GM12878 (cell line): ENCODE measurements around the gene CHD9. TPM values are rescaled to one million over a fixed set of nuclear protein-coding genes. Genes with fewer than 3 reads are reported as not detected.

Source experiments
- ATAC-seq: fragments of 200-7000 bp; cut with Tn5 transposase; 3 replicates; pipeline ENCODE4 v1.9.1; 2020; ENCODE audit warnings: mild to moderate bottlenecking, moderate library complexity
- BruUV-seq: library from RNA; stranded (reverse); fragments of 400-500 nt; replicated peaks from 2 replicates; lab custom pipeline; 2021; lab: Mats Ljungman, UMichigan
- CTCF ChIA-PET: fragments of 300-600 bp; sonication (Branson Sonifier 250); formaldehyde crosslinking; extraction: SDS; loops from one replicate; lab custom pipeline; 2021; ENCODE audit warnings: inconsistent platforms; lab: Yijun Ruan, JAX
- POLR2A ChIA-PET: fragments of 350-600 bp; formaldehyde crosslinking; extraction: SDS; loops from one replicate; lab custom pipeline; 2021; ENCODE audit warnings: inconsistent platforms; lab: Charles Lee
- RAD21 ChIA-PET: fragments of 300-600 bp; sonication (Branson Sonifier 250); formaldehyde crosslinking; loops from one replicate; lab custom pipeline; 2023; ENCODE audit warnings: antibody characterized with exemption; ENCODE audit not compliant: unreplicated experiment; lab: Charles Lee
- SMC1A ChIA-PET: fragments of 300-600 bp; sonication (Branson Sonifier 250); formaldehyde crosslinking; loops from one replicate; lab custom pipeline; 2023; ENCODE audit not compliant: unreplicated experiment, uncharacterized antibody; lab: Charles Lee
- DNase-seq: peaks from one replicate; pipeline ENCODE4 v3.0.0-alpha.2; 2011; ENCODE audit warnings: low read depth, low spot score
- FAIRE-seq: peaks from 3 replicates; lab custom pipeline; 2011; peaks lifted over from hg19 to GRCh38; lab: Jason Lieb, UNC
- H2AFZ ChIP-seq: 2 replicates; pipeline ENCODE4 v1.6.0; 2011; ENCODE audit warnings: low read depth, low read length, control low read depth; ENCODE audit not compliant: control insufficient read depth
- H3K27ac ChIP-seq: 2 replicates; pipeline ENCODE4 v1.5.1; 2011; ENCODE audit warnings: control low read depth; ENCODE audit not compliant: control insufficient read depth, insufficient read depth
- H3K27me3 ChIP-seq, 2 experiments: replicated peaks in 1 of 2; 2 replicates each; pipeline versions ENCODE4 v1.6.0 to v1.6.1; 2011; ENCODE audit warnings: low read length in 1 of 2; ENCODE audit not compliant: control insufficient read depth in 2 of 2, insufficient read depth in 2 of 2
- H3K36me3 ChIP-seq, 2 experiments: 2 replicates each; pipeline ENCODE4 v1.5.1; 2011; ENCODE audit warnings: low read length in 1 of 2; ENCODE audit not compliant: control insufficient read depth in 2 of 2, insufficient read depth in 2 of 2
- H3K4me1 ChIP-seq: 2 replicates; pipeline ENCODE4 v1.6.1; 2011; ENCODE audit warnings: mild to moderate bottlenecking, low read length, moderate library complexity, mixed read lengths; ENCODE audit not compliant: control insufficient read depth, insufficient read depth
- H3K4me2 ChIP-seq: 2 replicates; pipeline ENCODE4 v1.6.0; 2011; ENCODE audit warnings: control low read depth; ENCODE audit not compliant: control insufficient read depth, insufficient read depth
- H3K4me3 ChIP-seq: fragments of 200-600 bp; sonication (generic); 2 replicates; pipeline ENCODE4 v1.5.1; 2016
- H3K79me2 ChIP-seq: 2 replicates; pipeline ENCODE4 v1.6.0; 2011; ENCODE audit warnings: low read length; ENCODE audit not compliant: control insufficient read depth, insufficient read depth
- H3K9ac ChIP-seq: 2 replicates; pipeline ENCODE4 v1.8.0; 2011; ENCODE audit warnings: low read length, control low read depth, mixed read lengths; ENCODE audit not compliant: control insufficient read depth, insufficient read depth
- H3K9me3 ChIP-seq: replicated peaks from 3 replicates; pipeline ENCODE4 v1.5.1; 2011; ENCODE audit warnings: mild to moderate bottlenecking, low read length; ENCODE audit not compliant: control insufficient read depth, insufficient read depth
- H4K20me1 ChIP-seq: 2 replicates; pipeline ENCODE4 v1.6.0; 2011; ENCODE audit not compliant: control insufficient read depth, insufficient read depth
- CBX5 ChIP-seq: sonication (generic); IDR thresholded peaks from 2 replicates; pipeline ENCODE4 v1.6.1; 2016; ENCODE audit warnings: low read depth, moderate library complexity, mild to moderate bottlenecking, inconsistent platforms
- ELK1 ChIP-seq: IDR thresholded peaks from 2 replicates; pipeline ENCODE4 v1.6.1; 2012; ENCODE audit warnings: low read depth, low read length, improper control_type of control experiment
- ETV6 ChIP-seq, 2 experiments: fragments of 450-650 bp in 1 of 2; IDR thresholded peaks in 1 of 2; conservative IDR thresholded peaks in 1 of 2; 2 replicates each; pipeline ENCODE4 v1.6.1; 2014; ENCODE audit warnings: antibody characterized with exemption in 1 of 2, borderline replicate concordance in 1 of 2, low read depth in 1 of 2, mild to moderate bottlenecking in 1 of 2, moderate library complexity in 1 of 2
- POLR2A ChIP-seq: IDR thresholded peaks from 2 replicates; pipeline ENCODE4 v1.6.1; 2011; ENCODE audit warnings: low read depth, mild to moderate bottlenecking, low read length
- WGBS: methylation state at CpG from one replicate; pipeline ENCODE4 v1.1.6; 2016; ENCODE audit warnings: low lambda C conversion rate; ENCODE audit not compliant: insufficient replicate concordance, insufficient coverage; ENCODE audit errors: missing lambda C conversion rate; 5-methylcytosine and 5-hydroxymethylcytosine counted together
- in situ Hi-C: fragments of 300-500 bp; cut with MboI; formaldehyde crosslinking; loops from 9 replicates; pipeline ENCODE4 v1.14.3; 2018; ENCODE audit warnings: mixed read lengths
- intact Hi-C: fragments of 100-400 bp; cut with micrococcal nuclease; formaldehyde crosslinking; loops from one replicate; pipeline ENCODE4 v1.14.2; 2022; ENCODE audit not compliant: unreplicated experiment
- polyA plus RNA-seq, 11 experiments: library from polyadenylated mRNA; depleted of rRNA in 4 of 11; unstranded in 6 of 11; stranded (reverse) in 5 of 11; fragments of >200 nt; fragmentation: Nextera tagmentation in 4 of 11; fragmentation: Illumina TruSeq in 1 of 11; extraction: Ambion mirVana in 4 of 11; extraction: Trizol in 1 of 11; gene quantifications; 1 replicate in 1 of 11; 2 replicates in 10 of 11; pipeline versions ENCODE4 v1.2.1 to v1.2.3, GENCODE V29; 2011 to 2016; ENCODE audit warnings: inconsistent platforms in 2 of 11, missing spikeins in 2 of 11, low read depth in 1 of 11
- total RNA-seq, 4 experiments: library from RNA; depleted of rRNA in 3 of 4; stranded (reverse); fragments of >200 nt in 3 of 4; fragmentation: Illumina TruSeq in 1 of 4; extraction: Trizol in 1 of 4; gene quantifications; 2 replicates each; pipeline versions ENCODE4 v1.2.1 to v1.2.3, GENCODE V29; 2013 to 2021
- TF ChIP-seq, protein P1 (sequence below): fragments of 450-650 bp; IDR thresholded peaks from 2 replicates; pipeline ENCODE4 v1.6.1; 2017; ENCODE audit warnings: mild to moderate bottlenecking, moderate library complexity

The CHD9 gene
- total and polyA plus RNA-seq, 10 of the 15 experiments (the other 5 are each of a cell fraction or from before 2014, with no cell fraction given): 29.2 to 95.7 (median 54.3) TPM

- Histone ChIP-seq H3K4me2 (peak overlapping the region; percentile 99), H3K9ac (no peak overlapping the region), H3K36me3 (peaks cover 1 to 3% of the 10 kb centered on the region in 2 experiments; a peak in 2 of 4 replicates), H3K9me3 (no peaks in the 10 kb centered on the region), H3K4me3 (peak overlapping the region; percentile 5; the same call in 1 of the 2 replicates), H3K27ac (peak overlapping the region; percentile 96), H3K79me2 (peaks cover 30% of the 10 kb centered on the region), H2AFZ (no peak overlapping the region), H3K27me3 (no peaks in the 10 kb centered on the region), H3K4me1 (peaks cover 44% of the 10 kb centered on the region), H4K20me1 (no peaks in the 10 kb centered on the region)
- ATAC-seq (no peak), FAIRE-seq (no peak), DNase-seq (no peak)
- intact Hi-C loops (no loop called here), in situ Hi-C loops (no loop called here)
- BruUV-seq: TSS peak; percentile 12
- TF ChIP-seq ETV6 (conservative IDR thresholded peaks at IDR 0.05 in 1 of 2, IDR thresholded peaks at IDR 0.05 in 1 of 2; ENCODE audit: borderline replicate concordance in 1 of 2, low read depth in 1 of 2) (no peak), ELK1 (no peak), CBX5 (no peak), POLR2A (no peak)
- TF ChIP-seq, protein P1, sequence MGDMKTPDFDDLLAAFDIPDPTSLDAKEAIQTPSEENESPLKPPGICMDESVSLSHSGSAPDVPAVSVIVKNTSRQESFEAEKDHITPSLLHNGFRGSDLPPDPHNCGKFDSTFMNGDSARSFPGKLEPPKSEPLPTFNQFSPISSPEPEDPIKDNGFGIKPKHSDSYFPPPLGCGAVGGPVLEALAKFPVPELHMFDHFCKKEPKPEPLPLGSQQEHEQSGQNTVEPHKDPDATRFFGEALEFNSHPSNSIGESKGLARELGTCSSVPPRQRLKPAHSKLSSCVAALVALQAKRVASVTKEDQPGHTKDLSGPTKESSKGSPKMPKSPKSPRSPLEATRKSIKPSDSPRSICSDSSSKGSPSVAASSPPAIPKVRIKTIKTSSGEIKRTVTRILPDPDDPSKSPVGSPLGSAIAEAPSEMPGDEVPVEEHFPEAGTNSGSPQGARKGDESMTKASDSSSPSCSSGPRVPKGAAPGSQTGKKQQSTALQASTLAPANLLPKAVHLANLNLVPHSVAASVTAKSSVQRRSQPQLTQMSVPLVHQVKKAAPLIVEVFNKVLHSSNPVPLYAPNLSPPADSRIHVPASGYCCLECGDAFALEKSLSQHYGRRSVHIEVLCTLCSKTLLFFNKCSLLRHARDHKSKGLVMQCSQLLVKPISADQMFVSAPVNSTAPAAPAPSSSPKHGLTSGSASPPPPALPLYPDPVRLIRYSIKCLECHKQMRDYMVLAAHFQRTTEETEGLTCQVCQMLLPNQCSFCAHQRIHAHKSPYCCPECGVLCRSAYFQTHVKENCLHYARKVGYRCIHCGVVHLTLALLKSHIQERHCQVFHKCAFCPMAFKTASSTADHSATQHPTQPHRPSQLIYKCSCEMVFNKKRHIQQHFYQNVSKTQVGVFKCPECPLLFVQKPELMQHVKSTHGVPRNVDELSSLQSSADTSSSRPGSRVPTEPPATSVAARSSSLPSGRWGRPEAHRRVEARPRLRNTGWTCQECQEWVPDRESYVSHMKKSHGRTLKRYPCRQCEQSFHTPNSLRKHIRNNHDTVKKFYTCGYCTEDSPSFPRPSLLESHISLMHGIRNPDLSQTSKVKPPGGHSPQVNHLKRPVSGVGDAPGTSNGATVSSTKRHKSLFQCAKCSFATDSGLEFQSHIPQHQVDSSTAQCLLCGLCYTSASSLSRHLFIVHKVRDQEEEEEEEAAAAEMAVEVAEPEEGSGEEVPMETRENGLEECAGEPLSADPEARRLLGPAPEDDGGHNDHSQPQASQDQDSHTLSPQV: no peak
- WGBS: 75% methylated on average over 4 of the region's 4 CpGs
- SMC1A ChIA-PET: interaction anchor here (1.0 to 5.2 kb wide), 8 partner anchors 9 to 37 kb away, joined by 3 to 89 read pairs (median 9); no protein-coding TSS in a partner anchor
- RAD21 ChIA-PET: interaction anchor here (1.0 to 5.6 kb wide), 5 partner anchors 10 to 34 kb away, joined by 3 to 97 read pairs (median 5); no protein-coding TSS in a partner anchor
- POLR2A ChIA-PET: interaction anchor here (0.9 to 4.7 kb wide), 5 partner anchors 11 to 37 kb away, joined by 3 to 66 read pairs (median 3); no protein-coding TSS in a partner anchor
- CTCF ChIA-PET: interaction anchor here (0.9 to 2.1 kb wide), 5 partner anchors 18 to 35 kb away, joined by 3 to 8 read pairs (median 5); partner anchors contain the start of gene CHD9
These were observed 34.9 kb downstream of the CHD9 start for GRCh38 chr16:53089434-53090285.
